ENCODE results near the gene UQCRH.

DNA sequence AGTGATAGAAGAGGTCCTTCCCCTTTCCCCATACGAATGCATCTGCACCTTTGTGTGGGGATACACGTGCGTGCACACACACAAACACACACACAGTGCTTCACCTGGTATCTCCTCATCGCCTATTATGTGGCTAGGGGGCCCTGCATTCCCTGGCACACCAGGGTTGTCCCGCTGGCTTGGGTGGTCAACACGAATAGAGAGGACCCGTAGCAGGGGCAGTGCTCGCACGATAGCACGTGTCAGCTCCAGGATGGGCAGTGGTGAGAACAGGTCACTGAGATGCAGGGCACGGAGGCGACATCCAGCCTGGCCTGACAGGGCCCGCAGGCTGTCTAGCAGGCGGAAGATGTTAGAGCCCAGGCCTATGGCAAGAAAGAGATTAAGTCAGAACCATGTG is 22.5 kb upstream of the UQCRH start:
- TF ChIP-seq, protein P1, sequence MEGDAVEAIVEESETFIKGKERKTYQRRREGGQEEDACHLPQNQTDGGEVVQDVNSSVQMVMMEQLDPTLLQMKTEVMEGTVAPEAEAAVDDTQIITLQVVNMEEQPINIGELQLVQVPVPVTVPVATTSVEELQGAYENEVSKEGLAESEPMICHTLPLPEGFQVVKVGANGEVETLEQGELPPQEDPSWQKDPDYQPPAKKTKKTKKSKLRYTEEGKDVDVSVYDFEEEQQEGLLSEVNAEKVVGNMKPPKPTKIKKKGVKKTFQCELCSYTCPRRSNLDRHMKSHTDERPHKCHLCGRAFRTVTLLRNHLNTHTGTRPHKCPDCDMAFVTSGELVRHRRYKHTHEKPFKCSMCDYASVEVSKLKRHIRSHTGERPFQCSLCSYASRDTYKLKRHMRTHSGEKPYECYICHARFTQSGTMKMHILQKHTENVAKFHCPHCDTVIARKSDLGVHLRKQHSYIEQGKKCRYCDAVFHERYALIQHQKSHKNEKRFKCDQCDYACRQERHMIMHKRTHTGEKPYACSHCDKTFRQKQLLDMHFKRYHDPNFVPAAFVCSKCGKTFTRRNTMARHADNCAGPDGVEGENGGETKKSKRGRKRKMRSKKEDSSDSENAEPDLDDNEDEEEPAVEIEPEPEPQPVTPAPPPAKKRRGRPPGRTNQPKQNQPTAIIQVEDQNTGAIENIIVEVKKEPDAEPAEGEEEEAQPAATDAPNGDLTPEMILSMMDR (IDR thresholded peaks at IDR 0.05): no peak
- TF ChIP-seq POLR2A (IDR thresholded peaks at IDR 0.05): no peak

All from prostate gland (tissue), 2 donors.